ENCODE results near the gene SESN3. TPM values are rescaled to one million over a fixed set of nuclear protein-coding genes. Genes with fewer than 3 reads are reported as not detected.

Gene SESN3
- total RNA-seq, 1 experiment from 2014 or later, result 36.8 TPM

DNA sequence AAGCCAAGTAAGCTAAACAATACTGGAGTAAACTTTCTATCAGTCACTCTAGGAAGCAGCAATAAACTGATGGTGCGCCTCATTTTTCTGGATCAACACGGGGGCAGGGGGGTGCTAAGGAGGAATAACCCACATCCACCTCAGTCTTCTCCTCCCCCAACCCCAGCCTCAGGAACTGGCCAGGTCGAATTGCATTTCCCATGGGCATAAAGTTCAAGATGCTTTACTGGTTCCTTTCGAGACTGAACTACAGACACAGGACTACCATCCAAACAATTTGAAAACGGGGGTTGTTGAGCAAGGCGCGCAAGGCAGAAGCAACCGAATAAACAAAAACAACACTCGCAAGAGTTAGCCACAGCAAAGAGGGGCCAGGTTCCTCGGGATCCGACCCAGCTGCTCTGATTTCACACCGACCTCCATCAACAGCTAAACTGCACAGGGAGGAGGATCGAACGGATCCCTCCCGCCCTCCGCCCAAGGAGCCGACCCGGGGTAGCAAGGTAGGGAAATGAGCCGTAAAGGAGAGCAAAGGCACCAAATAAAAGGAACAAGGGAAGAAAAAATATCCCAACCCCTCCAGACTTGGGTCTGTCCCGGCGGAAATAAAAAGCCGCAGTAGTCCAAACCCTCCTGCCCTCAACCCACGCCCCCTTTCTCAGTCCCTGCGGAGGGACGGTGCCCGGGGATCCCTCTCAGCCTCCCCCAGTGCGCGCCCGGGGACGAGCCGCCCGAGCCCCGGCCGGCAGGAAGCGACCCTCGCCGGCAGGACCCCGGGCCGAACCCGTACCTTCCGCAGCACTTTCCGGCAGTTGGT is 801 bp downstream of the SESN3 start:
- no peaks in the 10 kb centered on the region for H3K36me3 Mint-ChIP-seq (ENCODE audit: insufficient read depth in 1 of 3, low read depth in 3 of 3)
- Histone ChIP-seq H4K5ac (ENCODE audit: insufficient read length, low read depth, low read length) (no peak overlapping the region), H3K18ac (ENCODE audit: insufficient read length, low read depth, low read length) (no peak overlapping the region), H3K23me2 (ENCODE audit: insufficient read length, low read depth, low read length, poor library complexity, severe bottlenecking) (peaks cover 17% of the 10 kb centered on the region), H4K20me1 (ENCODE audit: control insufficient read depth, insufficient read depth, insufficient read length) (no peaks in the 10 kb centered on the region), H4K91ac (ENCODE audit: insufficient read length, low read depth, low read length) (no peak overlapping the region), H3K79me2 (ENCODE audit: insufficient read depth, low read length) (no peaks in the 10 kb centered on the region), H3K23ac (ENCODE audit: insufficient read length, low read depth, low read length) (no peak overlapping the region), H2BK120ac (ENCODE audit: low read depth, low read length, poor library complexity, severe bottlenecking) (no peak overlapping the region), H3T11ph (ENCODE audit: low read length) (no peak overlapping the region), H2BK5ac (ENCODE audit: insufficient read length, low read length) (no peak overlapping the region), H3K4ac (ENCODE audit: low read depth, low read length) (no peak overlapping the region), H3K4me2 (ENCODE audit: insufficient read depth, insufficient read length, low read length) (peak overlapping the region; percentile 80), H2AFZ (ENCODE audit: low read length) (no peak overlapping the region), H2BK12ac (ENCODE audit: insufficient read length, low read depth, low read length) (no peak overlapping the region), H3K56ac (ENCODE audit: insufficient read length, low read depth, low read length) (no peak overlapping the region), H2AK5ac (ENCODE audit: insufficient read length, low read length) (no peak overlapping the region), H3K14ac (ENCODE audit: insufficient read depth, low read length) (peak overlapping the region; percentile 40), H3K9ac (ENCODE audit: extremely low read depth, insufficient read length, low read length) (peak overlapping the region; percentile 65), H4K8ac (replicated peaks; ENCODE audit: insufficient read length, low read depth, low read length) (no peak overlapping the region), H2BK20ac (ENCODE audit: low read depth, low read length, poor library complexity, severe bottlenecking) (no peak overlapping the region), H3K4me1 (ENCODE audit: insufficient read depth, low read length) (no peaks in the 10 kb centered on the region), H3K9me3 (ENCODE audit: control insufficient read depth, low read depth, low read length) (no peaks in the 10 kb centered on the region), H3K27ac (ENCODE audit: insufficient read length, low read depth, low read length) (no peak overlapping the region), H3K27me3 (ENCODE audit: insufficient read depth, low read length) (no peaks in the 10 kb centered on the region; the same call in 1 of the 2 replicates), H3K79me1 (ENCODE audit: insufficient read depth, low read depth, low read length, poor library complexity, severe bottlenecking) (no peaks in the 10 kb centered on the region), H2BK15ac (ENCODE audit: low read depth, low read length) (no peak overlapping the region)
- peak; percentile 32 for DNase-seq
- WGBS (ENCODE audit: extremely low coverage, insufficient read length, low lambda C conversion rate), result no CpG with 5 or more reads among the region's 42 CpGs
- TF ChIP-seq, protein P1, sequence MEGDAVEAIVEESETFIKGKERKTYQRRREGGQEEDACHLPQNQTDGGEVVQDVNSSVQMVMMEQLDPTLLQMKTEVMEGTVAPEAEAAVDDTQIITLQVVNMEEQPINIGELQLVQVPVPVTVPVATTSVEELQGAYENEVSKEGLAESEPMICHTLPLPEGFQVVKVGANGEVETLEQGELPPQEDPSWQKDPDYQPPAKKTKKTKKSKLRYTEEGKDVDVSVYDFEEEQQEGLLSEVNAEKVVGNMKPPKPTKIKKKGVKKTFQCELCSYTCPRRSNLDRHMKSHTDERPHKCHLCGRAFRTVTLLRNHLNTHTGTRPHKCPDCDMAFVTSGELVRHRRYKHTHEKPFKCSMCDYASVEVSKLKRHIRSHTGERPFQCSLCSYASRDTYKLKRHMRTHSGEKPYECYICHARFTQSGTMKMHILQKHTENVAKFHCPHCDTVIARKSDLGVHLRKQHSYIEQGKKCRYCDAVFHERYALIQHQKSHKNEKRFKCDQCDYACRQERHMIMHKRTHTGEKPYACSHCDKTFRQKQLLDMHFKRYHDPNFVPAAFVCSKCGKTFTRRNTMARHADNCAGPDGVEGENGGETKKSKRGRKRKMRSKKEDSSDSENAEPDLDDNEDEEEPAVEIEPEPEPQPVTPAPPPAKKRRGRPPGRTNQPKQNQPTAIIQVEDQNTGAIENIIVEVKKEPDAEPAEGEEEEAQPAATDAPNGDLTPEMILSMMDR (conservative IDR thresholded peaks at IDR 0.05), result no peak
- peak overlapping the region; percentile 77 to 96 (median 93) for H3K27ac Mint-ChIP-seq
- H3K4me3 Mint-ChIP-seq, result no peak overlapping the region; a peak in 2 of 5 replicates
- H3K9me3 Mint-ChIP-seq, result no peaks in the 10 kb centered on the region; a peak in 2 of 5 replicates
- H3K4me1 Mint-ChIP-seq, result peaks cover 36 to 50% of the 10 kb centered on the region in 2 experiments
- H3K27me3 Mint-ChIP-seq (ENCODE audit: low read depth), result peaks cover 8% of the 10 kb centered on the region

Data from H9 (cell line).